AG04450 (cell line): ENCODE data around the gene PPP2R1B. TPM values are rescaled to one million over a fixed set of nuclear protein-coding genes. Genes with fewer than 3 reads are reported as not detected.

Experiments
- CTCF ChIA-PET: fragments of 300-600, 350-600 bp; formaldehyde crosslinking; extraction: SDS; loops from one replicate; lab custom pipeline; 2022; ENCODE audit warnings: antibody characterized with exemption, inconsistent platforms; lab: Charles Lee
- POLR2A ChIA-PET: fragments of 350-600 bp; formaldehyde crosslinking; extraction: SDS; loops from one replicate; lab custom pipeline; 2021; ENCODE audit warnings: antibody characterized with exemption, inconsistent platforms; lab: Yijun Ruan, JAX
- DNase-seq: peaks from one replicate; pipeline ENCODE4 v3.0.0-alpha.2; 2011; ENCODE audit warnings: low read depth, low spot score
- H3K27ac ChIP-seq: one replicate; pipeline ENCODE4 v1.5.1; 2012; ENCODE audit warnings: low read depth, low read length, control low read depth
- H3K27me3 ChIP-seq: one replicate; pipeline ENCODE4 v1.6.0; 2012; ENCODE audit warnings: low read length; ENCODE audit not compliant: control insufficient read depth, insufficient read depth
- H3K4me3 ChIP-seq: 2 replicates; pipeline ENCODE4 v1.5.1; 2011; ENCODE audit warnings: mild to moderate bottlenecking, low read depth, low read length, control low read depth
- H3K9me3 ChIP-seq: 2 replicates; pipeline ENCODE4 v1.5.1; 2012; ENCODE audit warnings: low read length; ENCODE audit not compliant: control insufficient read depth, insufficient read depth
- CTCF ChIP-seq: IDR thresholded peaks from 2 replicates; pipeline ENCODE4 v1.5.1; 2011; ENCODE audit warnings: low read depth, low read length, control low read depth, inconsistent platforms
- polyA plus RNA-seq: library from polyadenylated mRNA; depleted of rRNA; stranded (reverse); fragments of >200 nt; gene quantifications from 2 replicates; pipeline ENCODE4 v1.2.3, GENCODE V29; 2011

PPP2R1B gene
- polyA plus RNA-seq, 1 experiment = 44.9 TPM

DNA sequence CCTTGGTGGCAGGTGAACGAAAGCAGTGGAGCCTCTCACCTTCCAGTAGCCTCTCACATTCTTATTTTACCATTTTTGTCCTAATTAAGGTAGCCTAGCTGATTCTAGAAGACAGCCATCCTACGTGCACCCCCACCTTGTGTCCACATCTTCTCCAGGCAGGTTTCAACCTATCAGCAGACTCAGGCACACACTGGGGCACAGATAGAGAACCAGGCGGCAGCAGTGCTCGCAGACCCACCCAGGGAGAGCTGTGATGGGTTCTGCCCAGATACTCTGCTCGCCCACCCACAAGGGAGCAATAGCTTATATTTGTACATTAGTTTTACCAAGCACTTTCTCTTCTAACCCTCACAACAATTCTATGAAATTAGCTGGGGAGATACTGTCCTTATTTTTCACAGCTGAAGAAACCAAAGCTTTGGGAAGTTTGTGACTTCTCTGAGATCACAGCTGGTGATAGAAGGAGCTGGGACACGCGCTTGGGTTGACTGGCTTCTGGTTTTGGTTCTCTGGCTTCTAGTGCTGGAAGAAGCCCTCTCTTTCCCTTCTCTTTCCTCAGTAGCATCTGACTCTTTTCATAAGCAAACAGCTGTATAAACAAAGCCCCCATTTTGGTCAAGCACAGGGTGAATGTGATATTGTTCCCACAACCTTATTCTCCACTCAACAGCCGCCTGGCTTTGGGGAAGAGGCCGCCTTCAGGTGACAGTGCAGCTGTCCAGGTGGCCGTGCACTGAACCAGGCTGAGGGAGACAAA lies 36.9 kb downstream of the PPP2R1B start:
- DNase-seq = no peak
- POLR2A ChIA-PET = interaction anchor here (0.7 kb wide), 2 partner anchors 51 to 168 kb away, joined by 3 to 4 read pairs; no protein-coding TSS in a partner anchor
- H3K9me3 ChIP-seq = no peaks in the 10 kb centered on the region
- no peak overlapping the region for H3K4me3 ChIP-seq
- H3K27me3 ChIP-seq = no peaks in the 10 kb centered on the region
- H3K27ac ChIP-seq = peak overlapping the region; percentile 47
- CTCF ChIA-PET = interaction anchor here (0.5 to 3.1 kb wide), 3 partner anchors 112 to 125 kb away, joined by 3 to 11 read pairs (median 4); no protein-coding TSS in a partner anchor
- TF ChIP-seq CTCF = no peak

DNA sequence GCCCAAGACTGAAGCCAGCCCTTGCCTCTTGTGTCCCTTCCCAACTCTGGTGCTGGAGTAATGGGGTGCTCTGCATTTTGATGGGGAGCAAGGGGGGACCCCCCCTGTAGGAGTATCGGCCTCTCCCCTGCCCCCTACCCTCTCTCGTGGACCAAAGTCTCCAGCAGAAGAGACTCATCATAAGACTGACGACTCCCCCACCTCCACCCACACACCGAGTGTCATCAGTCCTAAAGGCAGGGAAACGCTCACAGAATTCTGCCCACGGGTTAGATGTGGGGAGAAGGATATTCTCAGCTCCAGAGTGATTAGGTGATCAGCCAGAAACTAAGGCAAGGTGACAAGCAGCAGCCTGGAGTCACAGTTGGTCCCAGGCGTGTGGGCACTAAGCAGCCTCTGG lies 38.8 kb downstream of the PPP2R1B start:
- POLR2A ChIA-PET = no interaction called here
- Histone ChIP-seq H3K27me3 (no peaks in the 10 kb centered on the region), H3K27ac (no peak overlapping the region), H3K9me3 (no peaks in the 10 kb centered on the region), H3K4me3 (no peak overlapping the region)
- no peak for DNase-seq
- CTCF ChIA-PET = interaction anchor here (1.8 kb wide), 1 partner anchor 49 kb away, joined by 4 read pairs; no protein-coding TSS in a partner anchor
- no peak for TF ChIP-seq CTCF

GRCh38 chr11:111726301-111726713 lies 39.9 kb downstream of the PPP2R1B start:
- Histone ChIP-seq H3K27me3 (no peaks in the 10 kb centered on the region), H3K4me3 (no peak overlapping the region), H3K9me3 (no peaks in the 10 kb centered on the region), H3K27ac (no peak overlapping the region)
- ChIA-PET CTCF (interaction anchor here (1.8 kb wide), 1 partner anchor 51 kb away, joined by 4 read pairs; no protein-coding TSS in a partner anchor), POLR2A (no interaction called here)
- no peak for DNase-seq
- no peak for TF ChIP-seq CTCF

GRCh38 chr11:111725621-111726020 lies 40.6 kb downstream of the PPP2R1B start:
- no peak overlapping the region for H3K27ac ChIP-seq
- DNase-seq = no peak
- POLR2A ChIA-PET = no interaction called here
- CTCF ChIA-PET = interaction anchor here (0.6 kb wide), 1 partner anchor 52 kb away, joined by 4 read pairs; no protein-coding TSS in a partner anchor
- no peak for TF ChIP-seq CTCF
- no peaks in the 10 kb centered on the region for H3K27me3 ChIP-seq
- H3K9me3 ChIP-seq = no peaks in the 10 kb centered on the region
- H3K4me3 ChIP-seq = no peak overlapping the region

- DNase-seq = no peak
- TF ChIP-seq CTCF = no peak
- no peaks in the 10 kb centered on the region for H3K9me3 ChIP-seq
- H3K27me3 ChIP-seq = no peaks in the 10 kb centered on the region
- no peak overlapping the region for H3K4me3 ChIP-seq
- CTCF ChIA-PET = interaction anchor here (1.2 to 2.1 kb wide), 2 partner anchors 14 to 120 kb away, joined by 3 to 9 read pairs; no protein-coding TSS in a partner anchor
- POLR2A ChIA-PET = no interaction called here
- H3K27ac ChIP-seq = no peak overlapping the region
Observed at GRCh38 chr11:111724615-111725129, 41.5 kb downstream of the PPP2R1B start.
